Glomerular visceral epithelial cell (primary cell): ENCODE measurements around the gene SHISAL1.

Experiments used
- DNase-seq: peaks from one replicate; pipeline ENCODE4 v3.0.0-alpha.2; 2016; ENCODE audit errors: extremely low spot score

The SHISAL1 gene

GRCh38 chr22:44209343-44209742 lies 103.4 kb downstream of the SHISAL1 start:
- no peak for DNase-seq

- no peak for DNase-seq
These were observed 104.8 kb downstream of the SHISAL1 start for GRCh38 chr22:44207981-44208317.

GRCh38 chr22:44207173-44207980 lies 105.4 kb downstream of the SHISAL1 start:
- DNase-seq = no peak

GRCh38 chr22:44206696-44207095 lies 106.1 kb downstream of the SHISAL1 start:
- no peak for DNase-seq

GRCh38 chr22:44206330-44206645 lies 106.5 kb downstream of the SHISAL1 start:
- no peak for DNase-seq

- no peak for DNase-seq
These were observed 107.0 kb downstream of the SHISAL1 start for GRCh38 chr22:44205516-44206329.

- no peak for DNase-seq
These were observed 107.8 kb downstream of the SHISAL1 start for GRCh38 chr22:44204739-44205515.

- no peak for DNase-seq
These were observed 109.5 kb downstream of the SHISAL1 start for GRCh38 chr22:44203203-44203602.

- peak; percentile 36 for DNase-seq
These were observed 110.4 kb downstream of the SHISAL1 start for GRCh38 chr22:44202261-44202789.

GRCh38 chr22:44201665-44202064 lies 111.1 kb downstream of the SHISAL1 start:
- DNase-seq = no peak

GRCh38 chr22:44200855-44201550 lies 111.7 kb downstream of the SHISAL1 start:
- no peak for DNase-seq

- DNase-seq = no peak
These were observed 112.3 kb downstream of the SHISAL1 start for GRCh38 chr22:44200451-44200850.

GRCh38 chr22:44199866-44200265 lies 112.9 kb downstream of the SHISAL1 start:
- DNase-seq = no peak

- no peak for DNase-seq
These were observed 113.6 kb downstream of the SHISAL1 start for GRCh38 chr22:44199164-44199563.

- no peak for DNase-seq
These were observed 115.5 kb downstream of the SHISAL1 start for GRCh38 chr22:44197271-44197670.

GRCh38 chr22:44196731-44197131 lies 116.0 kb downstream of the SHISAL1 start:
- DNase-seq = no peak

- DNase-seq = no peak
These were observed 116.5 kb downstream of the SHISAL1 start for GRCh38 chr22:44196241-44196640.

GRCh38 chr22:44195189-44195871 lies 117.4 kb downstream of the SHISAL1 start:
- DNase-seq = no peak

- DNase-seq = no peak
These were observed 118.2 kb downstream of the SHISAL1 start for GRCh38 chr22:44194569-44194968.
